ENCODE results near the gene PTPRE.

- TF ChIP-seq, protein P1, sequence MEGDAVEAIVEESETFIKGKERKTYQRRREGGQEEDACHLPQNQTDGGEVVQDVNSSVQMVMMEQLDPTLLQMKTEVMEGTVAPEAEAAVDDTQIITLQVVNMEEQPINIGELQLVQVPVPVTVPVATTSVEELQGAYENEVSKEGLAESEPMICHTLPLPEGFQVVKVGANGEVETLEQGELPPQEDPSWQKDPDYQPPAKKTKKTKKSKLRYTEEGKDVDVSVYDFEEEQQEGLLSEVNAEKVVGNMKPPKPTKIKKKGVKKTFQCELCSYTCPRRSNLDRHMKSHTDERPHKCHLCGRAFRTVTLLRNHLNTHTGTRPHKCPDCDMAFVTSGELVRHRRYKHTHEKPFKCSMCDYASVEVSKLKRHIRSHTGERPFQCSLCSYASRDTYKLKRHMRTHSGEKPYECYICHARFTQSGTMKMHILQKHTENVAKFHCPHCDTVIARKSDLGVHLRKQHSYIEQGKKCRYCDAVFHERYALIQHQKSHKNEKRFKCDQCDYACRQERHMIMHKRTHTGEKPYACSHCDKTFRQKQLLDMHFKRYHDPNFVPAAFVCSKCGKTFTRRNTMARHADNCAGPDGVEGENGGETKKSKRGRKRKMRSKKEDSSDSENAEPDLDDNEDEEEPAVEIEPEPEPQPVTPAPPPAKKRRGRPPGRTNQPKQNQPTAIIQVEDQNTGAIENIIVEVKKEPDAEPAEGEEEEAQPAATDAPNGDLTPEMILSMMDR (optimal IDR thresholded peaks at IDR 0.05 in 1 of 3, IDR thresholded peaks at IDR 0.05 in 1 of 3, conservative IDR thresholded peaks at IDR 0.05 in 1 of 3; ENCODE audit: extremely low read depth in 1 of 3, insufficient read depth in 2 of 3, low read length in 3 of 3), result no peak
- TF ChIP-seq EZH2 (IDR thresholded peaks at IDR 0.05; ENCODE audit: low read length), result no peak
Measured at GRCh38 chr10:128080641-128081040, 173.7 kb downstream of the PTPRE start.

Data from keratinocyte (primary cell).